DND-41 (cell line): ENCODE results near the gene PTPRD.

Experiments
- ATAC-seq: fragments of 200-7000 bp; cut with Tn5 transposase; 3 replicates; pipeline ENCODE4 v1.9.1; 2021; ENCODE audit warnings: low read depth; ENCODE audit not compliant: insufficient read depth
- DNase-seq: peaks from one replicate; pipeline ENCODE4 v3.0.0-alpha.2; 2020
- H2AFZ ChIP-seq: 2 replicates; pipeline ENCODE4 v1.6.0; 2012; ENCODE audit warnings: low read depth, low read length
- H3K27ac ChIP-seq: 2 replicates; pipeline ENCODE4 v1.5.1; 2012; ENCODE audit warnings: low read length, inconsistent platforms
- H3K27me3 ChIP-seq: fragments of 200-600 bp; sonication (generic); 2 replicates; pipeline ENCODE4 v1.6.0; 2012; ENCODE audit warnings: low read length, mild to moderate bottlenecking, inconsistent platforms; ENCODE audit not compliant: insufficient read depth, poor library complexity
- H3K36me3 ChIP-seq: 2 replicates; pipeline ENCODE4 v1.5.1; 2012; ENCODE audit warnings: low read length, inconsistent platforms; ENCODE audit not compliant: insufficient read depth
- H3K4me1 ChIP-seq: 2 replicates; pipeline ENCODE4 v1.5.1; 2012; ENCODE audit warnings: mild to moderate bottlenecking, low read length; ENCODE audit not compliant: insufficient read depth
- H3K4me2 ChIP-seq: 2 replicates; pipeline ENCODE4 v1.6.0; 2012; ENCODE audit warnings: mild to moderate bottlenecking, moderate library complexity, low read length, inconsistent platforms; ENCODE audit not compliant: insufficient read depth
- H3K4me3 ChIP-seq, 2 experiments: fragments of 200-600 bp in 1 of 2; shearing (Covaris generic) in 1 of 2; 2 replicates each; pipeline ENCODE4 v1.5.1; 2012 to 2016; ENCODE audit warnings: inconsistent platforms in 2 of 2, low read length in 2 of 2, mild to moderate bottlenecking in 2 of 2, low read depth in 1 of 2, moderate library complexity in 1 of 2
- H3K79me2 ChIP-seq: 2 replicates; pipeline ENCODE4 v1.6.0; 2012; ENCODE audit warnings: low read length, inconsistent platforms; ENCODE audit not compliant: insufficient read depth
- H3K9ac ChIP-seq: 2 replicates; pipeline ENCODE4 v1.6.0; 2012; ENCODE audit warnings: low read depth, mild to moderate bottlenecking, inconsistent platforms, low read length, moderate library complexity
- H3K9me3 ChIP-seq: 2 replicates; pipeline ENCODE4 v1.5.1; 2012; ENCODE audit warnings: low read length, moderate library complexity, mild to moderate bottlenecking, inconsistent platforms; ENCODE audit not compliant: insufficient read depth, severe bottlenecking
- H4K20me1 ChIP-seq: 2 replicates; pipeline ENCODE4 v1.6.0; 2012; ENCODE audit warnings: low read length; ENCODE audit not compliant: insufficient read depth
- CTCF ChIP-seq: IDR thresholded peaks from 2 replicates; pipeline ENCODE4 v1.5.1; 2012; ENCODE audit warnings: borderline replicate concordance, low read length, moderate library complexity, mild to moderate bottlenecking; ENCODE audit not compliant: poor library complexity, severe bottlenecking; ENCODE audit errors: extremely low read depth
- EZH2 ChIP-seq: IDR thresholded peaks from 3 replicates; pipeline ENCODE4 v1.6.1; 2012; ENCODE audit warnings: borderline replicate concordance, low read depth, mild to moderate bottlenecking, moderate library complexity, low read length, inconsistent platforms; ENCODE audit not compliant: severe bottlenecking

PTPRD gene

DNA sequence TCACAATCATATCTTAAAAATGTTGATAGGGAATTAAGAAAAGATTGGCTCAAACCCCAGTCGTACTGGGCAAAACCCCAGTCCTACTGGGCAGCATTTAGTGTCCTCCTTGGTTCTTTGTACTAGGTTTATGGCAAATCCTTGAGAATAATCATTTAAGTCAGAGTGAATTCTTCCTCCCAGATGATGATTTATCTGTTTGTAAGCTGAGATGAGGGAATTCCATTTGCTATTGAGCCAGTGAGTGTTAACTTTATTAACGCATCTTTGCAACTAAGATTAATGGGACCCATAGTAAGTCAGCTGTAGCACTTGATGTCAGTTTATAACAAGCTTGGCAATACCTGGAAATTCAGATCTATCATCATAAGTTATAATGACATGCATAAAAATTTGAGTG, 1991.4 kb downstream of the PTPRD start:
- ATAC-seq (no peak), DNase-seq (no peak)
- no peaks in the 10 kb centered on the region for H3K27me3 ChIP-seq
- H3K4me1 ChIP-seq = no peaks in the 10 kb centered on the region
- TF ChIP-seq CTCF (no peak), EZH2 (no peak)
- no peaks in the 10 kb centered on the region for H4K20me1 ChIP-seq
- H2AFZ ChIP-seq = no peak overlapping the region
- no peak overlapping the region for H3K4me2 ChIP-seq
- no peaks in the 10 kb centered on the region for H3K79me2 ChIP-seq
- no peaks in the 10 kb centered on the region for H3K9me3 ChIP-seq
- no peak overlapping the region for H3K27ac ChIP-seq
- no peaks in the 10 kb centered on the region for H3K36me3 ChIP-seq
- no peak overlapping the region for H3K4me3 ChIP-seq
- no peak overlapping the region for H3K9ac ChIP-seq

GRCh38 chr9:8616414-8616813, 1996.4 kb downstream of the PTPRD start:
- H3K27me3 ChIP-seq = no peaks in the 10 kb centered on the region
- no peak overlapping the region for H3K27ac ChIP-seq
- H4K20me1 ChIP-seq = no peaks in the 10 kb centered on the region
- H3K9ac ChIP-seq = no peak overlapping the region
- DNase-seq = no peak
- no peak for ATAC-seq
- no peak overlapping the region for H2AFZ ChIP-seq
- no peak overlapping the region for H3K4me2 ChIP-seq
- H3K9me3 ChIP-seq = no peaks in the 10 kb centered on the region
- H3K79me2 ChIP-seq = no peaks in the 10 kb centered on the region
- H3K4me1 ChIP-seq = no peaks in the 10 kb centered on the region
- TF ChIP-seq EZH2 = no peak
- no peak for TF ChIP-seq CTCF
- no peaks in the 10 kb centered on the region for H3K36me3 ChIP-seq
- H3K4me3 ChIP-seq = no peak overlapping the region

DNA sequence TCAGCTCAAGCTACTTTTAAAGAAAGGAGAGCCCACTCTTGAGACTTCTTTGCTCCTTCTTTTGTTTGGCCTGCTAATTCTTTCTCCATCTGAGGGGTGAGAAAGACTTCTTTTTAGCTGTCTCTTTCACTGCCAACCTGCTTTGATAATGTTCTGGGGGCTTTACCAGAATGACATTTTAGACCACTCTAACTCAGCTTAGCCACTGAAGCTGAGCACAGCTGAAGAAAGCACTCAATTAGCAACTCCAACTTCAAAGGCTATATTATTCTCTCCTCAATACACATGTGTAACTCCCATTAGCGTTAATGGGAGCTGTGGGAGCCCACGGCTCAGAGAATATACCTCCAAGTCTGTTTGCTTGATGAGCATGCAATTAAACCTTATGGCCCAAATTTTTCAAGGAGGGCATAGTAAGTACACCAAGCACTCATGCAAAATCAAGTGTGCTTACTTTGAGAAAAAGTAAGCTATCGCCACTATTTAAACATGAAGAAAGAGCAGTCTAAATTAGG, 1997.8 kb downstream of the PTPRD start:
- ATAC-seq = no peak
- no peaks in the 10 kb centered on the region for H4K20me1 ChIP-seq
- H3K36me3 ChIP-seq = no peaks in the 10 kb centered on the region
- no peak overlapping the region for H2AFZ ChIP-seq
- no peak for TF ChIP-seq CTCF
- TF ChIP-seq EZH2 = no peak
- no peak overlapping the region for H3K9ac ChIP-seq
- H3K4me3 ChIP-seq = no peak overlapping the region
- H3K79me2 ChIP-seq = no peaks in the 10 kb centered on the region
- DNase-seq = no peak
- H3K9me3 ChIP-seq = no peaks in the 10 kb centered on the region
- H3K27ac ChIP-seq = no peak overlapping the region
- no peaks in the 10 kb centered on the region for H3K4me1 ChIP-seq
- H3K27me3 ChIP-seq = no peaks in the 10 kb centered on the region
- no peak overlapping the region for H3K4me2 ChIP-seq

DNA sequence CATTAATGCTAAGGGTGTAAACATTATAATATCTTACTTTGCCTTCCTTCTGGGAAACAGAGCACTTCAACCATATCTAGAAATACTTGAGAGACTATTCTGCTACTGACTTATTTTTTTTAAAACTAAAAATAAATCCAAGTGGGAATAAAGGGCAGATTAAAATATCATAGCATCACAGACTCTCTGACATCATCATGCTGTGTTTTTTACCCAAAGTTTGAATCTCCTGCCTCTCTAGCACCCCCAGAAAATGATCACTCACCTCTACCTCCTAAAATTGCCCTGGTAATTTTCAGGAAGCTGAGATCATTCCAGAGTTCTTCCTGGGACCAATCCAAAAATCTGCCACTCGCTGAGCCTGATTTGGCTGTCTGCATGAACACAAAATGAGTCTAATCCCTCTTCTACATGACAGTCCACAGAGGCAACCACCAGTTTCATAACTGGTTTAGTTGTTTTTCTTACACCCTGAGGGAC, 1999.4 kb downstream of the PTPRD start:
- Histone ChIP-seq H3K27me3 (no peaks in the 10 kb centered on the region), H4K20me1 (no peaks in the 10 kb centered on the region), H3K4me1 (no peaks in the 10 kb centered on the region), H2AFZ (no peak overlapping the region), H3K9me3 (no peaks in the 10 kb centered on the region), H3K4me2 (no peak overlapping the region), H3K79me2 (no peaks in the 10 kb centered on the region), H3K27ac (no peak overlapping the region), H3K36me3 (no peaks in the 10 kb centered on the region), H3K4me3 (no peak overlapping the region), H3K9ac (no peak overlapping the region)
- DNase-seq (no peak), ATAC-seq (no peak)
- TF ChIP-seq CTCF = no peak
- no peak for TF ChIP-seq EZH2
